HG03108 (cell line): ENCODE results near the gene CRIP2.

Source experiments
- ATAC-seq: cut with Tn5 transposase; IDR thresholded peaks from one replicate; pipeline ENCODE4 v1.9.1; 2021; ENCODE audit warnings: moderate library complexity; ENCODE audit not compliant: unreplicated experiment

The CRIP2 gene

DNA sequence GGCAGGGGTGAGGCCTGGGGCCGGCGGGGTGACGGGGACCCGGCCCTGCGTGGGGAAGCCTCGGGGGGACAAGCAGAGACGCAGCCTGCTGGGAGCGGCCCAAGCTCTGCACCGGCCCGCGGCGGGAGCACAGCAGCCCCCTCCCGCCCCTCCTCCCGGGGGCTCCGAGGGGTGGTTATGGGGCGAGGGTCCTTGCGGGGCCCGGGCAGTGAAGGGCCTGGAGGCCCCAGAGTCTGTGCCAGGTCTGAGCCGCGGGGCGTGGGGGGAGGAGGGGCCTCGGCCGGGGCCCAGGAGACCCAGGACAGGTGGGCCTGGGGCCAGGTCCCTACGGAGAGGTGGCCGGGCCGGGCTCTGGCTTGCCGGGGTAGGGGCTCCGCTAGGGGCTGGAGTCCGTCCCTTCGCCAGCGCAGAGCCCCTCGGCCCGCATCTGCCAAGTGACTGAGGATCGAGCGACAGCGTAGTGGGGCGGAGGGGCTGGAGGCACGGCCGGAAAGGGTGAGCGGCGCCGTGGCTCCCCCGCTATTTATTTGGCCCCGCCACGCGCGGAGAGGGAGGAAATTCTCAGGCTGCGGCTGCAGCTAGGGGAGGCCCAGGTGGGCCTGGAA lies 52.3 kb downstream of the CRIP2 start:
- ATAC-seq = no peak

DNA sequence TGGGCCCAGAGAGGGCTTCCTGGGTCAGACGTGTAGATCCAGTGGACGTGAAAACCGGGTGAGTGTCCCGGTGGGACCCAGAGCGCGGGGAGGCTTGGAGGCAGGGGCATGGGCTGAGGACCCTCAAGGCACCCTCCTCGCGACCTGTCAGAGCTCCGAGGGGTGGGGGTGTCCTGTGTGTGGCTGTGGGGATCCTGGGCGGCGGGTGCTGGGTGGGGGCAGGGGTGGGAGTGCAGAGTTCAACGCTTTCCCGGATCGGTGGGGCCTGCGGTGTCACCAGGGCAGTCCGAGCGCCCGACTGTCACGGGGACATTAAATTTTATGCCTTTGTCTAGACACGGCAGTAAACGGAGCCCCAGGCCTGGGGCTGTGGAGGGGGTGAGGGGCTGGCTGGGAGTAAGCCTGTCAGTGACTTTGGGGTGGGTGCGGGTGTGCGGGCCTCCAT lies 52.8 kb downstream of the CRIP2 start:
- no peak for ATAC-seq

DNA sequence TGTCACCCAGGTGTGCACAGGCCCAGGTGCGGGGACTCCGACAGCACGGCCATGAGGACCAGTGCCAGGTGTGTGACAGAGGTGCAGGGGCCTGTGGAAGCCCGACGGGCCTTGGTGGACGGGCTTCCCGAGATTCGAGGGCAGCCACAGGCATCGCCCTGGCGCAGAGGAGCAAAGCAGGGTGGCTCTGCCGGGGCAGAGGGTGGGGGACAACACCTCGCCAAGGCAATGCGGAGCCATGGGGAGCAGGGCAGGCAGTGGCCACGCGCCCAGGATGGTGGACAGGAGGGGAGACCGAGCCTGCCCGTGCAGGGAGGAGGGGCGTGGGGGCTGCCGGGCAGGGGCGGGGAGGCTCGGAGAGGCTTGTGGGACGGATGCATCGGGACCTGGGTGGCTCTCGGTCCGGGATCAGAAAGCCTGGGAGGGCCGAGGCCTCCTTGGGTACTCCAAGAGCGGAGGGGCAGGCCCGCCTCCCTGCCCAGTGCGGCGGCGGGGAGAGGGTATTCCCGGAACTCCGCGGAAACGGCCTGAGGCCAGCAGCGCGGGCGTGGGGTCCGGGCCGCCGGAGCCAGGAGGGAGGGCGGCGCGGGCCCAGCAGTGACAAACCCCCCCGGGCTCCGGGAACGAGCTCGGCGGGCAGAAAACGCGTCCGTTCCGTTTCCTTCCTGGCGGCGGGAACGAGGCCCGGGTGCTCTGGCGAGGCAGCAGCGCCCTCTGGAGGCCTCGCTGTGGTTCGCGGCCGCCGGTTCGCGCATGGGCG lies 53.4 kb downstream of the CRIP2 start:
- no peak for ATAC-seq

DNA sequence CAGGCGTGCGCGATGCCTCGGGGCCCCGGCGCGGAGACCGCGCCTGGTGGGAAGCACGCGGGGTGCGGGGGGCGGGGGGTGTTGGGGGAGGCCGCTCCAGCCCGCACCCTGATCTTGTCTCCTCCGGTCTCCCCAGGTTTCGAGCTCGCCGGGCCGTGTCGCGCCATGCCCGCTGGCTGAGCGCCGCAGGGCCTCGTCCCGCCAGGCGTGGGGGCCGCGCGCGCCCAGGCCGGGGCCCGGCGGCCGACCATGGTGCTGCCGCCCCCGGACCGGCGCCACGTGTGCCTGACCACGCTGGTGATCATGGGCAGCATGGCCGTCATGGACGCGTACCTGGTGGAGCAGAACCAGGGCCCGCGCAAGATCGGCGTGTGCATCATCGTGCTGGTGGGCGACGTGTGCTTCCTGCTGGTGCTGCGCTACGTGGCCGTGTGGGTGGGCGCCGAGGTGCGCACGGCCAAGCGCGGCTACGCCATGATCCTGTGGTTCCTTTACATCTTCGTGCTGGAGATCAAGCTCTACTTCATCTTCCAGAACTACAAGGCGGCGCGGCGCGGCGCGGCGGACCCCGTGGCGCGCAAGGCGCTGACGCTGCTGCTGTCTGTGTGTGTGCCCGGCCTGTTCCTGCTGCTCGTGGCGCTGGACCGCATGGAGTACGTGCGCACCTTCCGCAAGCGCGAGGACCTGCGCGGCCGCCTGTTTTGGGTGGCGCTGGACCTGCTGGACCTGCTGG lies 54.1 kb downstream of the CRIP2 start:
- ATAC-seq = no peak

DNA sequence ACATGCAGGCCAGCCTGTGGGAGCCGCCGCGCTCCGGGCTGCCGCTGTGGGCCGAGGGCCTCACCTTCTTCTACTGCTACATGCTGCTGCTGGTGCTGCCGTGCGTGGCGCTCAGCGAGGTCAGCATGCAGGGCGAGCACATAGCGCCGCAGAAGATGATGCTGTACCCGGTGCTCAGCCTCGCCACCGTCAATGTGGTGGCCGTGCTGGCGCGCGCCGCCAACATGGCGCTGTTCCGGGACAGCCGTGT lies 54.6 kb downstream of the CRIP2 start:
- ATAC-seq = no peak
